HG03354 (cell line): ENCODE measurements around the gene RANBP17.
"Not testable (repeated sequence)": the region's sequence is repeated elsewhere in the genome, so short reads cannot be mapped to it uniquely, and the experiment has no call there.

ENCODE experiments used
- ATAC-seq: cut with Tn5 transposase; IDR thresholded peaks from one replicate; pipeline ENCODE4 v1.9.1; 2021; ENCODE audit warnings: mild to moderate bottlenecking; ENCODE audit not compliant: unreplicated experiment, poor library complexity, severe bottlenecking

Gene RANBP17

GRCh38 chr5:170935534-170936218 is 73.9 kb downstream of the RANBP17 start:
- ATAC-seq, result not testable (repeated sequence)

- no peak for ATAC-seq
These were observed 75.3 kb downstream of the RANBP17 start for GRCh38 chr5:170937072-170937471.

- no peak for ATAC-seq
These were observed 76.1 kb downstream of the RANBP17 start for GRCh38 chr5:170937914-170938313.

- no peak for ATAC-seq
These were observed 77.4 kb downstream of the RANBP17 start for GRCh38 chr5:170939178-170939577.

- ATAC-seq, result no peak
These were observed 80.0 kb downstream of the RANBP17 start for GRCh38 chr5:170941788-170942187.

GRCh38 chr5:170945275-170945674 is 83.5 kb downstream of the RANBP17 start:
- ATAC-seq, result no peak

GRCh38 chr5:170960567-170960966 is 98.7 kb downstream of the RANBP17 start:
- ATAC-seq, result no peak

GRCh38 chr5:170963521-170963920 is 101.7 kb downstream of the RANBP17 start:
- ATAC-seq, result no peak

GRCh38 chr5:170974461-170974860 is 112.6 kb downstream of the RANBP17 start:
- ATAC-seq, result no peak

GRCh38 chr5:170980261-170980660 is 118.4 kb downstream of the RANBP17 start:
- not testable (repeated sequence) for ATAC-seq

- ATAC-seq, result no peak
These were observed 123.7 kb downstream of the RANBP17 start for GRCh38 chr5:170985486-170985885.

GRCh38 chr5:170986598-170986997 is 124.8 kb downstream of the RANBP17 start:
- no peak for ATAC-seq

- no peak for ATAC-seq
These were observed 131.7 kb downstream of the RANBP17 start for GRCh38 chr5:170993476-170993875.

- ATAC-seq, result no peak
These were observed 148.3 kb downstream of the RANBP17 start for GRCh38 chr5:171010086-171010485.

GRCh38 chr5:171010816-171011215 is 149.0 kb downstream of the RANBP17 start:
- ATAC-seq, result no peak

- no peak for ATAC-seq
These were observed 161.7 kb downstream of the RANBP17 start for GRCh38 chr5:171023508-171023907.

- ATAC-seq, result no peak
These were observed 162.3 kb downstream of the RANBP17 start for GRCh38 chr5:171024084-171024483.

- ATAC-seq, result no peak
These were observed 167.6 kb downstream of the RANBP17 start for GRCh38 chr5:171029401-171029800.

- no peak for ATAC-seq
These were observed 170.2 kb downstream of the RANBP17 start for GRCh38 chr5:171031977-171032376.

GRCh38 chr5:171032435-171032973 is 170.7 kb downstream of the RANBP17 start:
- no peak for ATAC-seq

- ATAC-seq, result not testable (repeated sequence)
These were observed 180.1 kb downstream of the RANBP17 start for GRCh38 chr5:171041893-171042292.

GRCh38 chr5:171050916-171051315 is 189.1 kb downstream of the RANBP17 start:
- ATAC-seq, result no peak
